ENCODE measurements around the gene MT1B. TPM values are rescaled to one million over a fixed set of nuclear protein-coding genes. Genes with fewer than 3 reads are reported as not detected.

MT1B gene
- total RNA-seq (not detected), polyA plus RNA-seq (not detected)
- long read RNA-seq, donor 1: 0 reads
- long read RNA-seq, donor 2: 0 reads
- long read RNA-seq, donor 3: 0 reads

- WGBS, 3 donors: 57 to 62% (median 61%) methylated on average over 7 of the region's 7 CpGs
- Histone ChIP-seq H3K27me3 (no peaks in the 10 kb centered on the region), H3K4me3 (no peak within 1 kb of the TSS), H3K36me3 (no peaks in the 10 kb centered on the region), H3K4me1 (ENCODE audit: insufficient read depth) (no peaks in the 10 kb centered on the region), H3K9me3 (no peaks in the 10 kb centered on the region), H3K27ac (no peak within 1 kb of the TSS)
- no peak for DNase-seq
- intact Hi-C loops (cut with DNase I): no loop called here
- TF ChIP-seq CTCF (IDR thresholded peaks at IDR 0.05) (no peak), POLR2A (IDR thresholded peaks at IDR 0.05) (no peak), EP300 (IDR thresholded peaks at IDR 0.05) (no peak)
These were observed at the start of gene MT1B for GRCh38 chr16:56651586-56651985. Gene MT1B, plus strand, starts transcription at chr16:56651886. Its CDS starts 68 bp downstream, at chr16:56651954.

GRCh38 chr16:56603589-56603988 is 48.1 kb upstream of the MT1B start:
- H3K36me3 ChIP-seq: no peaks in the 10 kb centered on the region
- H3K9me3 ChIP-seq: no peaks in the 10 kb centered on the region
- no peaks in the 10 kb centered on the region for H3K27me3 ChIP-seq
- TF ChIP-seq CTCF (IDR thresholded peaks at IDR 0.05): peak in 1 of 3 donors; percentile 23
- TF ChIP-seq EP300 (IDR thresholded peaks at IDR 0.05): no peak
- no peak overlapping the region for H3K27ac ChIP-seq
- DNase-seq: no peak
- no peak overlapping the region for H3K4me3 ChIP-seq
- whole genome bisulfite sequencing, 3 donors: 62 to 72% (median 68%) methylated on average over 4 of the region's 4 CpGs
- H3K4me1 ChIP-seq (ENCODE audit: insufficient read depth): peaks cover 13% of the 10 kb centered on the region
- intact Hi-C loops (cut with DNase I): loop anchor here in 1 of 4 donors (10.0 kb wide), 1 partner anchor 701 kb away; no protein-coding TSS in a partner anchor

- no peak for TF ChIP-seq CTCF (IDR thresholded peaks at IDR 0.05)
- Histone ChIP-seq H3K27ac (no peak overlapping the region), H3K27me3 (no peaks in the 10 kb centered on the region), H3K4me1 (ENCODE audit: insufficient read depth) (peaks cover 14% of the 10 kb centered on the region), H3K36me3 (no peaks in the 10 kb centered on the region), H3K9me3 (no peaks in the 10 kb centered on the region), H3K4me3 (no peak overlapping the region)
- intact Hi-C loops (cut with DNase I): loop anchor here in 1 of 4 donors (5.0 to 10.0 kb wide), 2 partner anchors 382 to 700 kb away; partner anchors contain the start of gene NLRC5
- DNase-seq: no peak
- WGBS, 3 donors: 90 to 95% (median 92%) methylated on average over 4 of the region's 4 CpGs
These were observed 46.7 kb upstream of the MT1B start for GRCh38 chr16:56604966-56605365.

GRCh38 chr16:56605475-56605874 is 46.2 kb upstream of the MT1B start:
- no peak overlapping the region for H3K4me3 ChIP-seq
- no peaks in the 10 kb centered on the region for H3K9me3 ChIP-seq
- no peaks in the 10 kb centered on the region for H3K36me3 ChIP-seq
- 86 to 97% (median 88%) methylated on average over 1 of the region's 1 CpG for WGBS, 3 donors
- DNase-seq: no peak
- no peak for TF ChIP-seq POLR2A (IDR thresholded peaks at IDR 0.05)
- TF ChIP-seq CTCF (IDR thresholded peaks at IDR 0.05): no peak
- TF ChIP-seq EP300 (IDR thresholded peaks at IDR 0.05): no peak
- peaks cover 19% of the 10 kb centered on the region for H3K4me1 ChIP-seq (ENCODE audit: insufficient read depth)
- H3K27ac ChIP-seq: no peak overlapping the region
- H3K27me3 ChIP-seq: no peaks in the 10 kb centered on the region
- intact Hi-C loops (cut with DNase I): loop anchor here in 1 of 4 donors (5.0 to 10.0 kb wide), 2 partner anchors 382 to 699 kb away; partner anchors contain the start of gene NLRC5
